Lower leg skin (tissue), 4 donors: ENCODE results near the gene CAMTA1. TPM values are rescaled to one million over a fixed set of nuclear protein-coding genes. Genes with fewer than 3 reads are reported as not detected.

Experiments
- DNase-seq, 2 donors: peaks; one replicate each; pipeline ENCODE4 v3.0.0-alpha.2; 2019; ENCODE audit warnings: low spot score in 2 of 2
- H3K4me3 ChIP-seq: fragments of 200-600 bp; sonication (generic); 2 replicates; pipeline ENCODE4 v1.5.1; 2017; ENCODE audit warnings: mild to moderate bottlenecking, low read depth; ENCODE audit not compliant: poor library complexity, severe bottlenecking
- POLR2A ChIP-seq, 2 donors: fragments of 450-650 bp; IDR thresholded peaks; one replicate each; pipeline ENCODE4 v1.6.1; 2016 to 2017; ENCODE audit warnings: antibody characterized with exemption in 2 of 2, mild to moderate bottlenecking in 1 of 2, moderate library complexity in 1 of 2
- WGBS, 2 donors: methylation state at CpG; one replicate each; pipeline ENCODE4 v1.1.5; 2018; 5-methylcytosine and 5-hydroxymethylcytosine counted together
- intact Hi-C: fragments of 100-400 bp; cut with DNase I; formaldehyde crosslinking; loops from one replicate; pipeline ENCODE4 v1.15.0; 2023; ENCODE audit warnings: low total_unique reads
- total RNA-seq, 4 donors: library from RNA; depleted of rRNA; stranded (reverse); fragments of >200 nt; gene quantifications; one replicate each; pipeline ENCODE4 v1.1.0, GENCODE V29; 2016
- TF ChIP-seq, protein P1 (sequence below), 3 donors: fragments of 450-650 bp; IDR thresholded peaks; one replicate each; pipeline ENCODE4 v1.5.1; 2016; ENCODE audit warnings: antibody characterized with exemption in 3 of 3, mild to moderate bottlenecking in 3 of 3, moderate library complexity in 2 of 3

The CAMTA1 gene
- total RNA-seq, 4 donors from 2014 or later: 24.4 to 52.3 (median 32.9) TPM

DNA sequence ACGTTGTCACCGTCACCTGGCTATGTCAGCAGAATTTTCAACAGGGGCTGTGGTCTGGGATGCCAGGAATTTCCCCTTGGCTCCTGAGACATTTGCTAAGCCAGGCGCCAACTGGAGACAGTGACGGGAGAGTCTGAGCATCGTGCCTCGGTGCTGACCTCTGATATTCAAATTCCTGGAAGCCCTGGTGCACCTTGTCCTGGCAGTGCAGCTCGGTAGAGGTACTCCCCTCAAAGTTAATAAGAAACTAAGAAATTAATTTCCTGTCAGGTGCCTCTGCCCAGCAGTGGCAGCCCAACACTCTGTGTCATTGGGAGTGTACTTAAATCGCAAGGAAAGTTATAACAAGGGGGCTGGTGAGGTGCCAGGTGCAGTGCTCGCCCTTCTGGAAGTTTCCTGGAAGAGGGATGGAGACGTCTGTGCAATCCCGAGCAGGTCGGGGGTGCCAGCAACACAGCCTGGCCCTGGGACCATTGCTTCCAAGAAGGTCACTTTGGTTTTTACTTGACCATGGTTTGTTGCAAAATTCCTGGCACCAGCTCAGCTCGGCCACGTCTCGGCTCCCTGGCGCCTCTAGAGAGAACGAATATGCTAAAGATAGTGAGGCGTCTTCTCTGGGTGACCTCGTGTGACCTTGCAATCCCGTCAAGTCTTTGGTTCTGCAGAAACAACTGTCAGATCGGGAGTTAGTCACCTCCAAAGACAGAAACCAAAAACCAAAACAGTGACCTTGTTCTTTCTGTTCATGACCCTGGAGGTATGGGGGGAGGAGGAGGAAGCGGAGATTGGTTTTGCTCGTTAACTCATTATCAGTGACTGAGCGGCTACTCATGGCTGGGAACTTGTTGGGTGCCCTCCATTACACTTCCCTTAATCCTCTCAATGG, 836.3 kb downstream of the CAMTA1 start:
- no peak overlapping the region for H3K4me3 ChIP-seq
- 54 to 57% methylated on average over 24 of the region's 24 CpGs for WGBS, 2 donors
- no peak for TF ChIP-seq POLR2A (IDR thresholded peaks at IDR 0.05)
- TF ChIP-seq, protein P1, sequence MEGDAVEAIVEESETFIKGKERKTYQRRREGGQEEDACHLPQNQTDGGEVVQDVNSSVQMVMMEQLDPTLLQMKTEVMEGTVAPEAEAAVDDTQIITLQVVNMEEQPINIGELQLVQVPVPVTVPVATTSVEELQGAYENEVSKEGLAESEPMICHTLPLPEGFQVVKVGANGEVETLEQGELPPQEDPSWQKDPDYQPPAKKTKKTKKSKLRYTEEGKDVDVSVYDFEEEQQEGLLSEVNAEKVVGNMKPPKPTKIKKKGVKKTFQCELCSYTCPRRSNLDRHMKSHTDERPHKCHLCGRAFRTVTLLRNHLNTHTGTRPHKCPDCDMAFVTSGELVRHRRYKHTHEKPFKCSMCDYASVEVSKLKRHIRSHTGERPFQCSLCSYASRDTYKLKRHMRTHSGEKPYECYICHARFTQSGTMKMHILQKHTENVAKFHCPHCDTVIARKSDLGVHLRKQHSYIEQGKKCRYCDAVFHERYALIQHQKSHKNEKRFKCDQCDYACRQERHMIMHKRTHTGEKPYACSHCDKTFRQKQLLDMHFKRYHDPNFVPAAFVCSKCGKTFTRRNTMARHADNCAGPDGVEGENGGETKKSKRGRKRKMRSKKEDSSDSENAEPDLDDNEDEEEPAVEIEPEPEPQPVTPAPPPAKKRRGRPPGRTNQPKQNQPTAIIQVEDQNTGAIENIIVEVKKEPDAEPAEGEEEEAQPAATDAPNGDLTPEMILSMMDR (IDR thresholded peaks at IDR 0.05): no peak
- no peak for DNase-seq
- intact Hi-C loops: no loop called here

DNA sequence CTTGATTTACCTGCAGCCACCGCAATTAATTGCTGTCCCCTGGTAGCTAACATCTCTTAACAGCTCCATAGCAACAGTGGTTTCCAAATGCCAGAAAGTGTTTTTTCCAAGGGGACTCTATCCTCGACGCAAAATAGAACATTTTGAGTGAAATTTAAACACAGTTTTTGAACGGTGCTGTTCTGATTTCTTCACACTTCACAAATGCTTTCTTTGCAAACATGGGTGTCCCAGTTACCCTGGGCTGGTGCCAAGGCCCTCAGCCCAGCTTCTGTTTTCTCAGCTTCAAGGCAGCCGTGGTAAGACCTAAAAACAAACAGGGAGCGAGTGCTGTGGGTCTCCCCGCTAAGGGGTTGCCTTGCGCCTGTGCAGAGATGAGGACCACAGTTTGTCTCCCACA, 838.6 kb downstream of the CAMTA1 start:
- no peak for DNase-seq
- no peak overlapping the region for H3K4me3 ChIP-seq
- intact Hi-C loops: no loop called here
- 72 to 92% methylated on average over 8 of the region's 8 CpGs for WGBS, 2 donors
- TF ChIP-seq, protein P1 (IDR thresholded peaks at IDR 0.05): no peak
- no peak for TF ChIP-seq POLR2A (IDR thresholded peaks at IDR 0.05)

DNA sequence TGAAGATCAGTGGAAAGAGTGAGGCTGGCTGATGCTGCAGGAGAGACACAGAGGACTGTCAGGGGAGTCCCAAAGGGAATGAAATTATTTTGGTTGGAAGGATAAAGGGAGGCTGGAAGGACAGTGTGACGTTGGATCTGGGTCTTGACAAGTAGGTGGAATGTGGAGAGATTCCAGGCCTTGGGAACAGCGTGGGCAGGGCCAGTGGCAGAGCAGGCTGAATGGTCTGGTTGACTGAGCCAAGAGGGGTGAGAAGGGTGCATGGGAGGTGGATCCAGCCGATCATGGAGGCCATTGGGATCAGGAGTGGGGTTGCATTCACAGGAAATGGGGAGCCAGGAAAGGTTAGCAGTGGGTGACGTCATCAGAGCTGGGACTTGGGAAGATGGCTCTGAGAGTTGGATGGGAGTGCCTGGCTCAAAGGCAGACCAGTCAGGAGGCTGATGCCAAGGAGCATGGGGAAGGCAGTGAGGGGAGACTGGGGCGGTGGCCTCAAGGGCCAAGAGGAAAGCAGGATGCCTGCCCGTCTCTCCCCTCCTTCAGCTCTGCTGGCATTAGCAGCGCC, 839.6 kb downstream of the CAMTA1 start:
- 69 to 72% methylated on average over 7 of the region's 7 CpGs for WGBS, 2 donors
- intact Hi-C loops: no loop called here
- no peak for TF ChIP-seq POLR2A (IDR thresholded peaks at IDR 0.05)
- TF ChIP-seq, protein P1 (IDR thresholded peaks at IDR 0.05): no peak
- no peak for DNase-seq
- H3K4me3 ChIP-seq: no peak overlapping the region

DNA sequence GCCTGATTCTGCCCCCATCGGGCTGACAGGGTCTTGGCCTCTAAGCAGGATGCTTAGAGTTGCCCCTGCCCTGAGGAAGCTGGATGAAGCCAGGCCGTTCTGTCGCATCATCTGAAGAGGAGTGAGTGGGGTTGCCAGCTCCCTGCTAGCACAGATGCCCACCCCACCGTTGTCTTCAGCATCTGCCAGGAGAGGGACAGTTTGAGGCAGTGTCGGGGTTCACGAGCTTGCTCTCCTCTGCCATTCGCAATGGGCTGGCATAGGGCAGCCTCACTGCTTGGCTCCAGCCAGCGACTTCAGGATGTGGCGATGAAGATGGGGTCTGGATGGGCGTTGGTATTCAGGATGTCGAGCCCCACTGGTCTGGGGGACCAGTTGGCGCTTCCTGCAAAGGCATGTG, 840.1 kb downstream of the CAMTA1 start:
- no peak for DNase-seq
- intact Hi-C loops: no loop called here
- H3K4me3 ChIP-seq: no peak overlapping the region
- no peak for TF ChIP-seq POLR2A (IDR thresholded peaks at IDR 0.05)
- TF ChIP-seq, protein P1 (IDR thresholded peaks at IDR 0.05): no peak
- 85% methylated on average over 12 of the region's 12 CpGs for whole genome bisulfite sequencing, 2 donors

DNA sequence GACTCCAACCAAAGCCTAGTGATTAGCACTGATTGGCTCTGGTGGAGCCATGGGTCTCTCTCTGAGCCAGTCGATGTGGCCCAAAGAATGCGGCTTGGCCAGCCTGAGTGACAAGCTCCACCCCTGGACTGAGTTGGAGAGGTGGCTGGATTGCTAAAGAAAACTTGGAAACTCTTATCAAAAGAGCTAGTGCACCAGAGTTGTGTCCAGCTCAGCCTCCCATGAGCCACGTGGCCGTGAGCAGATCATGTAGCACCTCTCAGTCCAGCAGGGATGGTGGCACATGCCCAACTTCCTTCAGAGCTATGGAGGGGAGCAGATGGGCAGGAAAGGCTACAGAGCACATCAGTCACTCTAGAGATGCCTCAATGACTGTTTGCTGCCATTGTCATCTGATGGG, 843.0 kb downstream of the CAMTA1 start:
- DNase-seq: no peak
- no peak for TF ChIP-seq POLR2A (IDR thresholded peaks at IDR 0.05)
- TF ChIP-seq, protein P1 (IDR thresholded peaks at IDR 0.05): no peak
- no peak overlapping the region for H3K4me3 ChIP-seq
- intact Hi-C loops: no loop called here
- WGBS, 2 donors: 70 to 85% methylated on average over 4 of the region's 4 CpGs
